A673 (cell line): ENCODE data around the gene MYH10. TPM values are rescaled to one million over a fixed set of nuclear protein-coding genes. Genes with fewer than 3 reads are reported as not detected.

Experiments
- BruUV-seq: library from RNA; stranded (reverse); fragments of 400-500 nt; replicated peaks from 2 replicates; lab custom pipeline; 2021; lab: Mats Ljungman, UMichigan
- CTCF ChIA-PET: fragments of 300-600 bp; sonication (Branson Sonifier 250); formaldehyde crosslinking; loops from one replicate; lab custom pipeline; 2022; ENCODE audit warnings: antibody characterized with exemption; lab: Charles Lee
- POLR2A ChIA-PET: fragments of 300-600 bp; sonication (Branson Sonifier 250); formaldehyde crosslinking; loops from one replicate; lab custom pipeline; 2022; ENCODE audit warnings: antibody characterized with exemption; ENCODE audit not compliant: low non-redundant PET; lab: Charles Lee
- DNase-seq: peaks from one replicate; pipeline ENCODE4 v3.0.0-alpha.2; 2015; ENCODE audit warnings: low spot score
- H3K27ac ChIP-seq: fragments of 200-600 bp; sonication (generic); 2 replicates; pipeline ENCODE4 v1.5.1; 2016; ENCODE audit warnings: mixed run types, low read depth, mild to moderate bottlenecking, mixed read lengths, antibody characterized with exemption, low read length; ENCODE audit not compliant: poor library complexity, severe bottlenecking
- H3K27me3 ChIP-seq: fragments of 200-600 bp; sonication (generic); replicated peaks from 2 replicates; pipeline ENCODE4 v1.6.1; 2017; ENCODE audit warnings: mixed run types, low read depth, mild to moderate bottlenecking, mixed read lengths, antibody characterized with exemption, low read length; ENCODE audit not compliant: insufficient read depth, poor library complexity
- H3K36me3 ChIP-seq: fragments of 200-600 bp; sonication (generic); 2 replicates; pipeline ENCODE4 v1.6.1; 2016; ENCODE audit warnings: mixed run types, mild to moderate bottlenecking, mixed read lengths, antibody characterized with exemption, low read length; ENCODE audit not compliant: insufficient read depth, poor library complexity, severe bottlenecking
- H3K4me1 ChIP-seq: fragments of 200-600 bp; sonication (generic); 2 replicates; pipeline ENCODE4 v1.6.1; 2017; ENCODE audit warnings: mixed run types, mild to moderate bottlenecking, mixed read lengths, antibody characterized with exemption, low read length; ENCODE audit not compliant: insufficient read depth, poor library complexity, severe bottlenecking
- H3K4me3 ChIP-seq: fragments of 200-600 bp; sonication (generic); 2 replicates; pipeline ENCODE4 v1.5.1; 2016; ENCODE audit warnings: low read depth, mixed run types, mild to moderate bottlenecking, mixed read lengths, low read length; ENCODE audit not compliant: poor library complexity, severe bottlenecking
- H3K9me3 ChIP-seq: fragments of 200-600 bp; sonication (generic); 2 replicates; pipeline ENCODE4 v1.6.1; 2016; ENCODE audit warnings: mixed run types, low read depth, mild to moderate bottlenecking, mixed read lengths, antibody characterized with exemption, low read length; ENCODE audit not compliant: poor library complexity, severe bottlenecking
- CTCF ChIP-seq: fragments of 300-800, 200-600 bp; sonication (generic); conservative IDR thresholded peaks from 2 replicates; pipeline ENCODE4 v1.5.1; 2017; ENCODE audit warnings: low read depth, mild to moderate bottlenecking, antibody characterized with exemption, low read length, moderate library complexity, mixed read lengths
- EZH2 ChIP-seq: fragments of 200-600 bp; sonication (generic); IDR thresholded peaks from 2 replicates; pipeline ENCODE4 v1.6.1; 2017; ENCODE audit warnings: borderline replicate concordance, low read depth, mild to moderate bottlenecking, mixed read lengths, antibody characterized with exemption, low read length; ENCODE audit not compliant: poor library complexity, severe bottlenecking
- intact Hi-C: fragments of 100-400 bp; cut with micrococcal nuclease; formaldehyde crosslinking; loops from one replicate; pipeline ENCODE4 v1.10.0; 2022; ENCODE audit not compliant: unreplicated experiment
- total RNA-seq: library from RNA; stranded (reverse); gene quantifications from 2 replicates; pipeline ENCODE4 v1.2.3, GENCODE V29; 2021

The MYH10 gene
- total RNA-seq, 1 experiment from 2014 or later = 129 TPM

- H3K27me3 ChIP-seq = no peaks in the 10 kb centered on the region
- intact Hi-C loops = no loop called here
- no peak overlapping the region for H3K27ac ChIP-seq
- POLR2A ChIA-PET = interaction anchor here (0.6 kb wide), 1 partner anchor 32 kb away, joined by 3 read pairs; no protein-coding TSS in a partner anchor
- H3K4me1 ChIP-seq = no peaks in the 10 kb centered on the region
- H3K9me3 ChIP-seq = no peaks in the 10 kb centered on the region
- CTCF ChIA-PET = interaction anchor here (0.7 kb wide), 1 partner anchor 61 kb away, joined by 3 read pairs; no protein-coding TSS in a partner anchor
- H3K36me3 ChIP-seq = peaks cover 8% of the 10 kb centered on the region
- no peak overlapping the region for H3K4me3 ChIP-seq
- DNase-seq = no peak
- no TSS peak for BruUV-seq
- no peak for TF ChIP-seq EZH2
- no peak for TF ChIP-seq CTCF
These were observed 72.4 kb downstream of the MYH10 start for GRCh38 chr17:8558144-8558543.

GRCh38 chr17:8557176-8557806, 73.2 kb downstream of the MYH10 start:
- TF ChIP-seq CTCF (no peak), EZH2 (no peak)
- ChIA-PET POLR2A (no interaction called here), CTCF (no interaction called here)
- DNase-seq = no peak
- Histone ChIP-seq H3K4me3 (no peak overlapping the region), H3K36me3 (peaks cover 15% of the 10 kb centered on the region), H3K27ac (no peak overlapping the region), H3K9me3 (no peaks in the 10 kb centered on the region), H3K27me3 (no peaks in the 10 kb centered on the region), H3K4me1 (no peaks in the 10 kb centered on the region)
- intact Hi-C loops = no loop called here
- no TSS peak for BruUV-seq

DNA sequence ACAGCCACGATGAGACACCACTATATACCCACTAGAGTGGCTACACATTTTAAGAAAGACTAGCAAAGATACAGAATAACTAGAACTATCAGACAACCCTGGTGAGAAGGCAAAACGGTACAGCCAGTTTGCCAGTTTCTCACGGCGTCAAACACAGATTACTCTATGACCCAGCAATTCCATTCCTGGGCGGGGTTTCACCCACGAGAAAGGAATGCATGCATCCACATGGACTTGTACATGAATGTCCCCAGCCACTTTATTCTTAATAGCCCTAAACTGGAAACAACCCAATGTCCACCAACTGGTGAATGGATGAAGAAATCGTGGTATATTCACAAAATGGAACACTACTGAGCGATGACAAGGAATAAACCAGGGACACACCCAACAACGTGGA, 74.5 kb downstream of the MYH10 start:
- no peak for TF ChIP-seq CTCF
- no peak for TF ChIP-seq EZH2
- Histone ChIP-seq H3K27me3 (no peaks in the 10 kb centered on the region), H3K9me3 (no peaks in the 10 kb centered on the region), H3K4me1 (no peaks in the 10 kb centered on the region), H3K27ac (no peak overlapping the region), H3K4me3 (no peak overlapping the region), H3K36me3 (peaks cover 25% of the 10 kb centered on the region)
- BruUV-seq = no TSS peak
- intact Hi-C loops = no loop called here
- no peak for DNase-seq
- POLR2A ChIA-PET = no interaction called here
- CTCF ChIA-PET = no interaction called here
